Globus pallidus (tissue), 1 donor: ENCODE data around the gene KCNB1.
A peak's percentile ranks its signal among the peaks of the same experiment; 100 is the strongest.

Experiments
- DNase-seq: peaks from one replicate; pipeline ENCODE4 v3.0.0-alpha.2; 2015; ENCODE audit warnings: low spot score

KCNB1 gene

DNA sequence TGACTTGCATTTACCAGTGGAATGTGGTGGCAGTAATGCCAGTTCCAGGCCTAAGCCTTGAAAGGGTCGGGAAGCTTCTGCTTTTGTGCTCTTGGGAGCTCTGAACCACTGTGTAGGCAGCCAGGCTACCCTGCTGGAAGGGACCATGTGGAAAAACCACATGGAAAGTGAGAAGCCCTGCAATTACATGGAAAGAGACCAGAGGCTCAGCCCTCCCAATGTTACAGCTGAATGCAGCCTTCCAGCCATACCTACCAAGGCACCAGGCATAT is 14.9 kb upstream of the KCNB1 start:
- DNase-seq, result no peak

DNA sequence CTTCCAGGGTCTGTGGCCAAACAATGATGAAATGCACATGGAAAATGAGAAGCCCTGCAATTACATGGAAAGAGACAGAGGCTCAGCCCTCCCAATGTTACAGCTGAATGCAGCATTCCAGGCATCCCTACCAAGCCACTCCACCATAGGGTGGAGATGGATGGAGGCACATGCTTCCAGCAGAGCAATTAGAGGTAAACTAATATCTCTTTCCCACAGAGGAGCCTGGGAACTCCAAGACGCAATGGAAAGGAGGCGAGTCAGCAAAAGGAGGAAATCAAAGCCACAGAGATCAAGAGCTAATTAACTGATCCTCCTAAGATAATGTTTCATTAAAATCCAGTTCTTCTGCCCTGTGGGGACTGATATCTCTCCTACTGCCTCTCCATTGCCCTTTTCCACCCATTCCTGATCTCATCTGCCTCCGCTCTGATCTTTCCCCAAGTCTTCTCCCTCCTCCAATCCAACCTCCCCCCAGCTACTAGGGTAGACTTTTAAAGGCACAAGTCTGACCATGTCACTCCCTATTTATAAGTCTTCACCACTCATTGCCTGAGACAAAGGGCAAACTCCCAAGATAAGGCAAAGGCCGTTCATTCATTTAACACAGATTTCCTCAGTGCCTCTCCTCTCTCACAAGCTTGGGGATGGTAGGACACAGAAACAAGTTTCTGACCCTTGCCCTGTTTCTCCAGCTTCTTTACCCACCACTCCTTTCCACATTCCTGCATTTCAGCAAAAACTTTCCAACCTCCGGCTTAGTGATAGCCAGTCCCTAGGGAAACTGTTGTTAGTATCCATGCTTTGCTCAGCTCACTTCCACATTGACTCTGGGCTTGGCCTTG is 14.3 kb upstream of the KCNB1 start:
- DNase-seq, result no peak

DNA sequence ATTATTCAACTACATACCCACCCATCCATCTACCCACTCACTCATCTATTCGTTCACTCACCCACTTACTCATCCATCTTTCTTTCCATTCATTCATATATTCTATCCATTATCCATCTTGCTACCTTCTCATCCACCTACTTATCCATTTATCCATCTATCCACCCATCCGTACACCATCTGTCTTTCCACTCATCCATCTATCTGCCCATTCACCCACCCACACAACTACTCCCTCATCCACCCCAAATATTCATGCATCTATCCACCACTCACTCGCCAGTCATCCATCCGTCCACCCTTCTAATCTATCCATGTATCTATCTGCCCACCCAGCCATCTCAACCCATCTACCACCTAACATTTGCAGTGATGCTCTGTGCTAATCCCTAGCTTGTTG is 13.6 kb upstream of the KCNB1 start:
- no peak for DNase-seq

DNA sequence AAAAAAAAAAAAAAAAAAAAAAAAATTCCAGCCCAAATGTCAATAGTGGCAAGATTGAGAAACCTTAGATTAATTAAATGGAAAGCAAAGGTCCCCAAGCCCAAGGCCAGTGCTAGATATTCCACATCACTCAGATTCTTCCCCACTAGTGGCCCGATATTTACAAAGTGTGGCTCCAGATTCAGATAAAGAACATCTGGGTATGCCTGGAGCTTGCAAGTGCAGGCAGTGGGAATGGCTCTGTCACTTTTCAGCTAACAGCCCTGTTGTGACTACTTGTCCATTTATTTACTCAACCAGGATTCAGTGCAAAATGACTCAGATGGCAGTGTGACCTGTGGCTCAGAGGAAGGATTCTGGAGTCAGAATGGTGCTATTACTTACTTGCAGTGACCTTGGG is 8.2 kb upstream of the KCNB1 start:
- DNase-seq, result no peak

DNA sequence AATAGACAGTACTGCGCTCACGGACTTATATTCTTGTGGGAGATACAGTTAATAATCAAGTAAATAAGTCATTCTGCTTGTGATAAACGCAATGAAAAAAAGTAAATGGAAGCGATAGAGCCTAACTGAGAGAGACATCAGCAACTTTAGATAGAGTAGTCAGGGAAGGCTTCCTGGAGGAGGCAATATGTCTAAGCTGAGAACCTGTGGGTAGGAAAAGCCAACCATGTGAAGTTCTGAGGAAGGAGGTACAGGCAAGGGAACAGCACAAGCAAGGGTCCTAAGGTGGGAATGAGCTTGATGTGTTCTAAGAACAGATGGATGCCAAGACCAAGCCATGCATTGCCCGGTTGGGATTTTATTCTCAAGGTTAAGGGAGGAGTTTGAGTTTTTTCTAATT is 7.2 kb upstream of the KCNB1 start:
- no peak for DNase-seq

DNA sequence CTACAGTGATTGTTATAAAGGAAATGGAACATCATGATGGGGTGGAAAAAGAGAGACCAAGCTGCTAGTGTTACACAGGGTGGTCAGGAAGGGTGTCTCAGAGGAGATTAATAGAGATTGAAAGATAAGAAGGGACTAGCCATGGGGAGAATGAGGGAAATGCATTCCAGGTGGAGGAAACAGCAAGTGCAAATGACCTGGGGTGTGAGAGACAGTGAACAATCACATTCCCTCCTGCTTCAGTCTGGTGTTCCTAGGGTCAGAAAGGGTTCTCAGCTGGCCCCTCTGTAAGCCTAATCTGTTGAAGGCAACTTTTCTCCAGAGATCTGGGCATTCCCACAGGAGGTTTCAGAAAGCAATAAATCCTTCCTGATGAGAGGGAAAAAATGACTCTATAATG is 3.6 kb upstream of the KCNB1 start:
- DNase-seq, result no peak

DNA sequence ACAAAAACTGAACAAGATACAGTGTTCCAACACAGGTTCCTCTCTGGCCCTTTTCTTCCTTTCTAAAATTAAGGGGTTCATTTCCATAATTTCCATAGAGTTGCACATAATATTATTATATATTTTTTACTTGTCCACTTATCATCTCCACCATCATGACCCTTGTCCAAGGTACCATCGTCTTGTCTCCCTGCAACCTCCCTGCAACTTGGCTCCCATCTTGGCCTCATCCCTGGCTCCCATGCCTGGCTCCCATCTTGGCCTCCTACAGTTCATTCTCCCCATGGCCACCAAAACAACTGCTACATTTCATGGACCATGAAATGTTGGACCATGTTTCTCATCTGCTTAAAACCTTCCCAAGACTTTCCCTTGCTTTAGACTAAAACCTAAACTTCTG is 3.1 kb upstream of the KCNB1 start:
- DNase-seq, result no peak

DNA sequence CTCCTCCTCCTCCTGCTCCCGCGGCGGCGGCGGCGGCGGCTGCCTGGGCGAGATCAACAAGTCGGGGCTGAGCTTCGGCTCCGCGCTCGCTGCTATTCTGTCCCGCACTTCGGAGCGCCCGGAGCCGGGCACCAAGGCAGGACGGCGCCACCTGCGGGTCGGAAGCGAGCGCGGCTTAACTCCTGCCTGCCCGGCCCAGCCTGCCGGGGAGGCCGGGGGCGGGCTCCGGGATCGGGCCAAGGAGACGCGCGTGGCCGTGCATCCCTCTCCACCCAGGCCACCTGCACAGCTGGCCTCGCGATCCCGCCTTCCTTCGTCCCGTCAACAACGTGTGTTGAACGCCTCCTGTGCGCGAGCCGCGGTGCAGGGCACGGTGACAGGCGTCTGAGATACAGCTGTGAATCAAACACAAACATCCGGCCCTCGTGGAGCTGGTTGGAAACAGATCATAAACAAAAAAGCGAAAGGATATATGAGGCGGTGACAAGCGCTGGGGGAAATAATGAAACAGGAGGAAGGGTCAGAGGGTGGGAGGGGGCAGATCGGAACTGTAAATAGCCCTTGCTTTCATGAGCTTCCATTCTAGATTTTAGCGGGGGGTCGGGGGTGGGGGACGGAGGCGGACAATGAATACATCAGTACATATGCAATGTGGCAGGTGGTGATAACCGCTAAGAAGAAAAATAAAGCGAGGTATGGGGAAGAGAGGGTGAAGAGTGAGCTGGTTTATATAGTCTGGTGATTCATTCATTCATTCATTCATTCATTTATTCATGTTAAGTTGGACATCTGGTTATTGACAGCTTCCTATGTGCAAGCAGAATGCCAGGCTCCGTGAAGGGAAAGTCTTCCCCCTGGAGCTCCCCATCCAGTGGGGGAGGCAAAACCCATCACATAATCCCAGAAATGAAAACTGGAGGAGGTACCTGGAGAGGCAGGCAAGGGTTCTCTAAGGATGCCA is 2.0 kb upstream of the KCNB1 start:
- DNase-seq, result peak; percentile 47

DNA sequence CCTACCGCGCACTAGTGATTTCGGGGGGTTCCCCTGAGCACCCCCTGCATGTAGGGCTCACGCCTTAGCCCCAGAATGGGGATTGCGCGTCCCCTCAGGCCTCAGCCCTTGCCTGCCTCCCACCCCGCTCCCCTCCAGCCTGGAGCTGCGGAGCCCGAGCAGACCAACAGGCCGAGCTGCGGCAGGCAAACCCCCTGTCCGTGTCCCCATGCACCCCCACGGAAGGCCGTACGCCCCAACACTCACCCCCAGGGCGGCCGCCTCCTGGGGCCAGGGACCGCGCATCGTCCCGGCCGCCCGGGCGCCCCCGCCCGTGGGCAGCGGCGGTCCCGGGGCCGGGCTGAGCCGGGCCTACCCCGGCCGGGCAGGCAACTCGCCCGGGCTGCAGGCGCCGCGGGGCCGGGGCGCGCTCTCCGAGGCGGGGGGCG is 1.2 kb upstream of the KCNB1 start:
- no peak for DNase-seq

DNA sequence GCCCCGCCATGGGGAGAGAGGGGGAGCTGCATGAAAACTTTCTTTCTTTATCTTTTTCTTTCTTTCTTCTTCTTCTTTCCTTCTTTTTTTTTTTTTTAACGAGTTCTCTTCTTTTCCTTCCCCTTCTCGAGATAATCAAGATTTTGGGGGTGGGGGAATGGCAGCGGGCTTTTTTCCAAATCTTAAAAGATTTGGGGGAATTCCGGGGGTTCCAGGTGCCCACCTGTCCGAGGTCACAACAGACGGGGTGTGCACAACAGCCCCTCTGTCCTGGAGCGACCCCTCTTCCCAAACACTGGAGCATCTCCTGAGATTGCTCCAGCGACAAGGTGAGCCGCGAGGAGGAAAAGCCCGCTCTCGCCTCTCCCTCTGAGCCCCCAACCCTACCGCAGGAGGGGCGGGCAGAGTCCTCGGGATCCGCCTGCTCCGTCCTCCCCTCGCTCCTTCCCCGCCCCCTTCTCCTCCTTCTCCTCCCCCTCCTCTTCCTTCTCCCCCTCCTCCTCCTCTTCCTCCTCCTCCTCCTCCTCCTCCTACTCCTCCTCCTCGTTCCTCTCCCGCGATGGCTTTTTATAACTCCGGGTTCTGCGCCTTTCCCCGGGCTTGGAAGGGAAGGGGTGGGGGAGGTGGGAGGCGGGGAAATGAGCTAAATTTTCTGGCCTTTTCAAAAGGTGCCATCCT is 689 bp upstream of the KCNB1 start:
- DNase-seq, result no peak

DNA sequence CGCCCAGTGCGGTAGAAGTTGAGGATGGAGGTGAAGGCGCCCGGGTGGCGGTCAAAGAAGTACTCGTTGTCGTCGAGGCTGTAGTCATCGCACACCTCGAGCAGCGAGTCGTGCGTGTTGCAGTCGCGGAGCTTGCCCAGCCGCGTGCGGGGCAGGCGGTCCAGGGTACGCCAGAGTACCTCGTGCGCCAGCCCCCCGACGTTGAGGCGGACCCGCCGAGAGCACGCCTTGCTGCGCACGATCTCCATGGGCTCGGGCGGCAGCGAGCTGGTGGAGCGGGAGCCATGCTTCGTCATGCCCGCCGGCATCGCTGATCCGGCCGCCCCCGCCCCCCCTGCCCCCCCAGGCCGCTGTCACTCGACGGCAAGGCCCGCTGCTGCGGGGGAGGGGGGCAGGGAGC is 295 bp downstream of the KCNB1 start:
- DNase-seq, result no peak

DNA sequence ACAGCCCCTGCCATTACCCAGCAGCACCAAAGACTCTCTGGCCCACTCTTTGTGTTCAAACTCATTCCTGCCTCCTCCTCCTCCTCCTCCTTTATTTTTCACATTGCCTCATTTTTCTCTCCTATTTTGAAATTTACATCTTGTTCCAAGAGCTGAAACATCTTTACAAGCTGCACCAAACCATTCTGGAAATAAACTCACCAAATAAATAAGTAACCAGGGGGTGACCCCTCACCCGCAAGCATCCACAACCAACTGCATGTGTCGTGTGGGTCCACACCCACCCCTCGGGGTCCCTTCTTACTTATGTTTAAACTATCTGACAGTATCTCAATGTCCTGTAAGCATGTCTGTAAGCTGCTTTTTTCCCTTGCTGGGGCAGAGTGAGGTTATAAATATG is 1.4 kb downstream of the KCNB1 start:
- no peak for DNase-seq

DNA sequence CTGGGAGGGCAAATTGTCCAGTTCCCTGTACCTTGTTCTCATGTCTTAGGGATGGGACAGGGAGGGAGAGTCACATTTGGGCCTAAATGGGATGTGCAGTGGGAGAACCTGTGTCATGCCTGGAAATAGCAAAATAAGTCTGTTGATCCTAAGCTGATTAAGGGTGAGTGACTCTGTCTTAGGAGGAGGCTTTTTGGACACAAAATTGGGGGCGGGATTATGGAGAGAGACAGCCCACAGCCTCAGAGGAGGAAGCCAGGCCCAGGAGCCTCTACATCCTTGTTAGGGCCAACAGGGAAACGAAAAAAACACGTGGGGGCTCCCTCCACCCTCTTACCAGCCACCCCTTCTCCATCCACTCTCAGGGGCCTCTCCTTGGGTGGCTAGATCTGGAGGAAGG is 2.2 kb downstream of the KCNB1 start:
- DNase-seq, result no peak

DNA sequence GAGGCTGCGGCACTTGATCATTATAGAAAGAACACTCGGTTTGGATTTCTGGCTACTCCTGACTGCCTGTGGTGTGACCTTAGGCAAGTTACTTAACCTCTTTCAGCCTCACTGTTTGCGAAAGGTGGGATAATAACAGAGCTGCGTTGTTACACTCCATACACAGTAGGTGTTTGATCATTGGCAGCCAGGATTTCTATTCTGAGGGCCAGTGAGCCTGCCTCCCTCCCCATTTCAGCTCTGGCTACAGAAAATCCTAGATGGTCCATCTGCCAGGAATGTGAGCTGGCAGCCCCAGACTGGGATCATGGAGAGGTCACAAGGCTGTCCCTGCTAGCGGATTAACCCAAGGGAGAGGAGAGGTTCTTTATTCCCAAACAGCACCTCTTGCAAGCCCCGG is 2.7 kb downstream of the KCNB1 start:
- DNase-seq, result no peak

DNA sequence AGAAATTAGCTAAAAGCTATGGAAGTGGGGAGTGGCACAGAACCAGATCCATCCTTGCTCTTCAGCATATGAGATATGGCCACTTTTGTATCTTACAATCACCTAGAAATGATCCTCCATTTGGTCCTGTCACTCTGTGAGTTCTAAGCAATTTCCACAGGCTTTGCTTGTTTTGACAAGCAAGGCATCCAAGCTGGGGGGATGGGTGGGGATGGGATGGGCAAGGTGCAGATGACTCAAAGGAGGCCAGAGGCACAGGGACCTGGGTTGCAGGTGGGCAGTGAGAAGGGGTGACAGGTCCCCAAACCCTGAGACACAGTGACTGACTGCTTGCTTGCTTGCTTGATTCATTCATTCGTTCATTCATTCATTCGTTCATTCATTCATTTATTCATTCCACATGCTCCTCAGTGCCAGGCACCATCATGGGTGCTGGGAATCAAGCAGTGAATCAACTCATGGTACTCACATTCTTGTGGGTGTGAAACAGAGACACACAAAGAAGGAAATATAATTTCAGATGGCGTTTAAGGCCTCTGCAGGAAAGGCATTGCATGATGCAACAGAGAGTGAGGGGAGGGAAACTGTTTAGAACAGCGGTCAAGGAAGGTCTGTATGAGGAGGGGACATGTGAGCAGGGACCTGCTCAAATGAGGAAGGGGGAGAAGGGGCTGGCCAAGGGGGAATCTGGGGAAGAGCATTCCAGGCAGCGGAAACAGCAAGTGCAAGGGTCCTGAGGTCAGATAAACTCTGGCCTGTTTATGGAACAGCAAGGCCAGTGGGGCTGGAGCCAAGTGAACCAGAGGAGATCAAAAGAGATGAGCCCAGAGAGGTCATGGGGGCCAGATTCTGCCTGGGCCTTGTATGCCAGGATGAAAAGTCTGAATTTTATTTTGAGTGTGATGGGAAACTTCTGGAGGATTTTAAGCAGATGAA is 3.4 kb downstream of the KCNB1 start:
- DNase-seq, result no peak

DNA sequence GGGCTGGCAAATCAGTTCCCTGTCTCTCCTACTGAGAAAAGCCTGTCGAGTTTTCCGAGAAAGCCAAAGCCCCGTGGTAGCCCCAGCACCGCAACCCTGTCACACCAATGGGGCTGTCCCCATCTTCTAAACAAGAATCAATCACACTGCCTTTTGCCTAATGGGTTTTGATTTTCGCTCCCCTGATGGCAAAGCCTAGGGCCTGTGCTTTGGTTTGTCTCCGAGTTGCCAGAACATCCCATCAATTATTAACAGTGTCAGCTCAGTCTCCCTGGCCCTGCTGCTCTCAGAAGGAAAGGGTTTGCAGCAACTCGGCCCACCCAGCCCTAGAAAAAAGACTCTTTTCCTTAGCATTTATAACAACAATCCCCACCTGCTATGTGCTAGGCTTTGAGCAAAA is 4.2 kb downstream of the KCNB1 start:
- DNase-seq, result no peak

DNA sequence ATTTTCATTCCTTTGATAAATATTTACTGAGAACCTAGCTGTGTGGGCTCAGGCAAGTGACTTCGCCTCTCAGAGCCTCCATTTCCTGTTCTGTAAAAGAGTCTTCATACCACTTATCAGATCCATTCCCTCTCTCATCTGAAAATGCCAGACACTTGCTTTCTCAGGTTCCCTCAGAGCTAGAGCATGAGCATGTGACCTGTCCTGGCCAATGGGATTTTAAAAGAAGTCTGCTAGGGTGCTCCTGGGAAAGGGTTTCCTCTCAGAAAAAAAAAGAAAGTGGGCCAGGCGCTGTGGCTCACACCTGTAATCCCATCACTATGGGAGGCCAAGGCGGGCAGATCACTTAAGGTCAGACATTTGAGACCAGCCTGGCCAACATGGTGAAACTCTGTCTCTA is 5.3 kb downstream of the KCNB1 start:
- DNase-seq, result no peak

DNA sequence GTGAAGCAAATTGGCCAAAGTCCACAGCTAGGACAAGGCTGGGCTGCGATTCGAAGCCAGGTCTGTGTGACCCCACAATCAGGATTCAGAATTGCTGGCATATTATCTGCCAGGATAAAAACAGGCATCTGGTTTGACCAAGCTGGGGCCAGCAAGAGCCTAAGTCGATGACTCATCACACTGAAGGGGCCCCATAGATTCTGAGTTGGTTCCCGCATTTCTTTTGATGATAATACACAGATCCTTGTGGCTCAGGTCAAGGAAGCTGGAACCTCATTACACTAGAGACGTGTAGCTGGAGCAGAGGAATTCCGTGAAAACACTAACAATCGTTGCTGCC is 6.5 kb downstream of the KCNB1 start:
- DNase-seq, result no peak

DNA sequence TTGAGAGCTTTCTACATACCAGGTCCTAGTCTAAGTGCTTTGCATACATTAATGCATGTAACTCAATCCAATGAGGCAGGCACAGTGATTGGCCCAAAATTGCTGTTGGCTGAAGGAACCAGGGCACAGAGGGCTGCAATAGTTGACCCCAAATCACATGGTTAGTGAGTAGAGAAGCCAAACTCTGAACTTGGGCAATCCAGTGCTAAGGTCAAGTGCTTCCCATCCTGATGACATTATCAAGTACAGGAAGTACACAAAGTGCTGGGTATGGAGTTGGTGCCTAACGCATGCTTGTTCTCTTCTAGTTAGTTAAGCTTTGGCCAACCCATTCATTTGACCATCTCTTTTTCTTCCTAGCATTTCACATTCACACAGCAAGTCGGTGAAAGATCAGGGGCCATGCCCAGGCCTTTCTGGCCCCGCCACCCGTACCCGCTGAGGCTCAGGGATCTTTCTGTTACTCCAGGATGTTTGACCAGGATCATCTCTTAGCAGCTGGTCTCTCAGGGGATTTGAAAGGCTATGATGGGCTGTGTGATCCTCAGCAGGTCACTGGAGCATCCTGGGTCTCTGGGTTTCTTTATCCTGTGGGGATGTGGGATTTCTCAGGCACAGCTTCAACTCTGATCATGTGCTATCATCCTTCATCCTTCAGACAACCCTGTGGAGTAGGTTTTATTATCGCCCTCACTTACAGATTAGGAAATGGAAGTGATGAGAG is 7.0 kb downstream of the KCNB1 start:
- DNase-seq, result no peak

DNA sequence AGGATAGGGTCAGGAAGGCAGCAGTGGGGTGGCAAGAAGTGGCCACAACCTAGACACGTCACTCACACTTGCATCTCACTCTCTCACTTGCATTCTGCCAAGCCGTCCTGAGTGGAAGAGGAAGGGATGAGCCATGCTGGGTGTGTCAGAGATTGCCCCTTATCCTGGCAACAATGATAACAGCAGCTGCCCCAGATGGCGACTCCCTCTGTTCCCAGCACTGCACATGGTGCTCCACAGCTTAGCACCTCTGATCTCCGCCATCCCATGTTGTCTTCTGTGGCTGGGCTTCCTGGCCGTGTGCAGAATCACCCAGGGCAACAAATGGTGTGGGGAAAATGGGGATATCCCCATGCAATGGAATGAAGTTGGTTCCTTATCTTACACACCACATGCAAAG is 11.1 kb downstream of the KCNB1 start:
- no peak for DNase-seq

DNA sequence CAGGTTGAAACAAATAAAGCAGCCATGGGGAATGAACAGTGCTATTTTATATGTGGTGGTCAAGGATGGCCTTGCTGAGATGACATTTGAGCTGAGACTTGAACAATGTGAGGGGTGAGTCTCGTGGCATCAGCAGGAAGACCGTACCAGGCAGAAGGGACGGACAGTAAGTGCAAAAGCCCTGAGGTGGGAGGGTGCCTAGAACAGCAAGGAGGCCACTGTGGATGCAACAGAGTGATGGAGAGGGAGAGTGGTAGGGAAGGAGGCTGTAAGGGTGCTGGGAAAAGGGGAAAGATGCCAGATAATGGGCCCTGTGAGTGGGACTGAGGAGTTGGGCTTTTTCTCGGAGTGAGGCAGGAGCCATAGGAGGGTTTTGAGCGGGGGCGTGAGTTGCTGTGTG is 11.5 kb downstream of the KCNB1 start:
- DNase-seq, result no peak
